ENCODE results near the gene DVL3.

GRCh38 chr3:184168363-184169120, 13.4 kb downstream of the DVL3 start:
- TF ChIP-seq CTCF (IDR thresholded peaks at IDR 0.05) (no peak), POLR2A (IDR thresholded peaks at IDR 0.05) (no peak)
